HG03045 (cell line): ENCODE measurements around the gene ZNF343.
"Not testable (repeated sequence)": the region's sequence is repeated elsewhere in the genome, so short reads cannot be mapped to it uniquely, and the experiment has no call there.

Experiments used
- ATAC-seq: cut with Tn5 transposase; IDR thresholded peaks from one replicate; pipeline ENCODE4 v1.9.1; 2021; ENCODE audit warnings: mild to moderate bottlenecking, moderate library complexity; ENCODE audit not compliant: unreplicated experiment

The ZNF343 gene

GRCh38 chr20:2521369-2522305 lies 12.9 kb upstream of the ZNF343 start:
- no peak for ATAC-seq

- ATAC-seq, result no peak
Measured at GRCh38 chr20:2520617-2521016, 11.9 kb upstream of the ZNF343 start.

GRCh38 chr20:2519115-2519809 lies 10.5 kb upstream of the ZNF343 start:
- ATAC-seq, result no peak

GRCh38 chr20:2518558-2518957 lies 9.8 kb upstream of the ZNF343 start:
- no peak for ATAC-seq

- ATAC-seq, result no peak
Measured at GRCh38 chr20:2518096-2518495, 9.4 kb upstream of the ZNF343 start.

- ATAC-seq, result no peak
Measured at GRCh38 chr20:2516399-2516798, 7.7 kb upstream of the ZNF343 start.

- ATAC-seq, result no peak
Measured at GRCh38 chr20:2515203-2515602, 6.5 kb upstream of the ZNF343 start.

- no peak for ATAC-seq
Measured at GRCh38 chr20:2509794-2510193, 1.1 kb upstream of the ZNF343 start.

GRCh38 chr20:2509468-2509781 lies 710 bp upstream of the ZNF343 start:
- no peak for ATAC-seq

- ATAC-seq, result peak; percentile 4
Measured at GRCh38 chr20:2507875-2508630, 662 bp downstream of the ZNF343 start.

- no peak for ATAC-seq
Measured at GRCh38 chr20:2507464-2507863, 1.3 kb downstream of the ZNF343 start.

- ATAC-seq, result not testable (repeated sequence)
Measured at GRCh38 chr20:2506426-2506825, 2.3 kb downstream of the ZNF343 start.

- ATAC-seq, result not testable (repeated sequence)
Measured at GRCh38 chr20:2504803-2505202, 3.9 kb downstream of the ZNF343 start.

GRCh38 chr20:2502808-2503384 lies 5.8 kb downstream of the ZNF343 start:
- ATAC-seq, result not testable (repeated sequence)

- no peak for ATAC-seq
Measured at GRCh38 chr20:2485661-2486060, 23.1 kb downstream of the ZNF343 start.

GRCh38 chr20:2485080-2485479 lies 23.6 kb downstream of the ZNF343 start:
- ATAC-seq, result no peak

GRCh38 chr20:2483504-2483903 lies 25.2 kb downstream of the ZNF343 start:
- ATAC-seq, result no peak

- no peak for ATAC-seq
Measured at GRCh38 chr20:2480381-2480780, 28.3 kb downstream of the ZNF343 start.

- no peak for ATAC-seq
Measured at GRCh38 chr20:2476742-2477615, 31.7 kb downstream of the ZNF343 start.
